ENCODE measurements around the gene NKPD1. TPM values are rescaled to one million over a fixed set of nuclear protein-coding genes. Genes with fewer than 3 reads are reported as not detected.

NKPD1 gene
- total and polyA plus RNA-seq, 10 of the 15 experiments (the other 5 are each of a cell fraction or from before 2014, with no cell fraction given) = 0.05 to 0.18 (median 0.06) TPM; not detected in 7

DNA sequence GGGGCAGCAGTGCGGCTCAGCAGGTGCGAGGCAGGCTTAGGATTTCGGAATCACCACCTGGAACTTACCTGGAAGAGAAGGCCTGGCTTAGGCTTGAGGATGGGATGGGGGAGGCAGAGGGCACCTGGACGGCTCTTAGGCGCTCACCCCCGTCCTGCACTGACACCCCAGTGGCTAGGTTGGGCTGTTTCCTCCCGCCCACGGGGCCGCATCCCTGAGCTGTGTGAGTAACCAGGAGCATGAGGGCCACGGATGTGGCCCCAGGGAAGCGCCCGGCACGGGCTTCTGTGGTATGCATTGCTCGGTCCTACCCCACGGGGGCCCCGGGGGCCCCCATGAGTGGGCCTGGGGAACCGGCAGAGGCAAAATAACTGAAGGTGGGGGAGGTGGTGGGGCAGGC lies 2.4 kb upstream of the NKPD1 start:
- TF ChIP-seq, protein P1, sequence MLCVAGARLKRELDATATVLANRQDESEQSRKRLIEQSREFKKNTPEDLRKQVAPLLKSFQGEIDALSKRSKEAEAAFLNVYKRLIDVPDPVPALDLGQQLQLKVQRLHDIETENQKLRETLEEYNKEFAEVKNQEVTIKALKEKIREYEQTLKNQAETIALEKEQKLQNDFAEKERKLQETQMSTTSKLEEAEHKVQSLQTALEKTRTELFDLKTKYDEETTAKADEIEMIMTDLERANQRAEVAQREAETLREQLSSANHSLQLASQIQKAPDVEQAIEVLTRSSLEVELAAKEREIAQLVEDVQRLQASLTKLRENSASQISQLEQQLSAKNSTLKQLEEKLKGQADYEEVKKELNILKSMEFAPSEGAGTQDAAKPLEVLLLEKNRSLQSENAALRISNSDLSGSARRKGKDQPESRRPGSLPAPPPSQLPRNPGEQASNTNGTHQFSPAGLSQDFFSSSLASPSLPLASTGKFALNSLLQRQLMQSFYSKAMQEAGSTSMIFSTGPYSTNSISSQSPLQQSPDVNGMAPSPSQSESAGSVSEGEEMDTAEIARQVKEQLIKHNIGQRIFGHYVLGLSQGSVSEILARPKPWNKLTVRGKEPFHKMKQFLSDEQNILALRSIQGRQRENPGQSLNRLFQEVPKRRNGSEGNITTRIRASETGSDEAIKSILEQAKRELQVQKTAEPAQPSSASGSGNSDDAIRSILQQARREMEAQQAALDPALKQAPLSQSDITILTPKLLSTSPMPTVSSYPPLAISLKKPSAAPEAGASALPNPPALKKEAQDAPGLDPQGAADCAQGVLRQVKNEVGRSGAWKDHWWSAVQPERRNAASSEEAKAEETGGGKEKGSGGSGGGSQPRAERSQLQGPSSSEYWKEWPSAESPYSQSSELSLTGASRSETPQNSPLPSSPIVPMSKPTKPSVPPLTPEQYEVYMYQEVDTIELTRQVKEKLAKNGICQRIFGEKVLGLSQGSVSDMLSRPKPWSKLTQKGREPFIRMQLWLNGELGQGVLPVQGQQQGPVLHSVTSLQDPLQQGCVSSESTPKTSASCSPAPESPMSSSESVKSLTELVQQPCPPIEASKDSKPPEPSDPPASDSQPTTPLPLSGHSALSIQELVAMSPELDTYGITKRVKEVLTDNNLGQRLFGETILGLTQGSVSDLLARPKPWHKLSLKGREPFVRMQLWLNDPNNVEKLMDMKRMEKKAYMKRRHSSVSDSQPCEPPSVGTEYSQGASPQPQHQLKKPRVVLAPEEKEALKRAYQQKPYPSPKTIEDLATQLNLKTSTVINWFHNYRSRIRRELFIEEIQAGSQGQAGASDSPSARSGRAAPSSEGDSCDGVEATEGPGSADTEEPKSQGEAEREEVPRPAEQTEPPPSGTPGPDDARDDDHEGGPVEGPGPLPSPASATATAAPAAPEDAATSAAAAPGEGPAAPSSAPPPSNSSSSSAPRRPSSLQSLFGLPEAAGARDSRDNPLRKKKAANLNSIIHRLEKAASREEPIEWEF (IDR thresholded peaks at IDR 0.05; ENCODE audit: insufficient replicate concordance, low read depth, low read length) = no peak
- no peak for TF ChIP-seq TCF7 (IDR thresholded peaks at IDR 0.05; ENCODE audit: borderline replicate concordance)
- no peak for TF ChIP-seq TARDBP (IDR thresholded peaks at IDR 0.05; ENCODE audit: borderline replicate concordance)
- TF ChIP-seq NFYA (IDR thresholded peaks at IDR 0.05; ENCODE audit: borderline replicate concordance, low read depth, low read length) = no peak
- TF ChIP-seq HCFC1 (IDR thresholded peaks at IDR 0.05; ENCODE audit: low read length) = no peak
- TF ChIP-seq ZNF24 (IDR thresholded peaks at IDR 0.05) = no peak
- TF ChIP-seq SIN3A (IDR thresholded peaks at IDR 0.05; ENCODE audit: low read depth, low read length) = no peak
- TF ChIP-seq GATAD2B (conservative IDR thresholded peaks at IDR 0.05; ENCODE audit: low read depth) = no peak
- TF ChIP-seq MEF2B (IDR thresholded peaks at IDR 0.05; ENCODE audit: partially characterized antibody, poor library complexity, severe bottlenecking) = no peak
- TF ChIP-seq SMC3 (IDR thresholded peaks at IDR 0.05; ENCODE audit: borderline replicate concordance, low read length) = no peak
- no peak for TF ChIP-seq EZH2 (IDR thresholded peaks at IDR 0.05; ENCODE audit: borderline replicate concordance, control insufficient read depth, low read depth, low read length)
- TF ChIP-seq ZNF384 (IDR thresholded peaks at IDR 0.05; ENCODE audit: borderline replicate concordance, low read depth, low read length) = no peak
- no peak for TF ChIP-seq IRF4 (IDR thresholded peaks at IDR 0.05; ENCODE audit: low read depth, low read length)
- no peak for TF ChIP-seq SIX5 (IDR thresholded peaks at IDR 0.05; ENCODE audit: low read depth, low read length, severe bottlenecking)
- no peak for TF ChIP-seq LARP7 (IDR thresholded peaks at IDR 0.05)
- no peak for TF ChIP-seq PAX5 (IDR thresholded peaks at IDR 0.05; ENCODE audit: borderline replicate concordance, low read depth, low read length)
- TF ChIP-seq NRF1 (conservative IDR thresholded peaks at IDR 0.05; ENCODE audit: low read depth, low read length) = no peak
- no peak for TF ChIP-seq SMAD1 (IDR thresholded peaks at IDR 0.05; ENCODE audit: low read depth, partially characterized antibody)
- TF ChIP-seq MYC (IDR thresholded peaks at IDR 0.05; ENCODE audit: insufficient read depth, insufficient read length, insufficient replicate concordance, low read length, severe bottlenecking) = no peak
- no peak overlapping the region for H3K4me2 ChIP-seq (ENCODE audit: control insufficient read depth, insufficient read depth)
- FAIRE-seq (no peak), ATAC-seq (no peak), DNase-seq (ENCODE audit: low read depth, low spot score) (no peak)
- no peaks in the 10 kb centered on the region for H3K36me3 ChIP-seq (ENCODE audit: control insufficient read depth in 2 of 2, insufficient read depth in 2 of 2, low read length in 1 of 2)
- WGBS (ENCODE audit: insufficient coverage, insufficient replicate concordance, low lambda C conversion rate, missing lambda C conversion rate) = 79% methylated on average over 17 of the region's 17 CpGs
- no peak overlapping the region for H3K9ac ChIP-seq (ENCODE audit: control insufficient read depth, insufficient read depth, low read length)
- no peak overlapping the region for H3K27ac ChIP-seq (ENCODE audit: control insufficient read depth, insufficient read depth)
- POLR2A ChIA-PET = interaction anchor here (1.9 to 3.0 kb wide), 2 partner anchors 15 to 26 kb away, joined by 17 to 26 read pairs; partner anchors contain the start of genes BLOC1S3 and TRAPPC6A
- in situ Hi-C loops (cut with MboI) = no loop called here
- no peaks in the 10 kb centered on the region for H3K79me2 ChIP-seq (ENCODE audit: control insufficient read depth, insufficient read depth, low read length)
- SMC1A ChIA-PET (ENCODE audit: uncharacterized antibody, unreplicated experiment) = no interaction called here
- RAD21 ChIA-PET (ENCODE audit: unreplicated experiment) = interaction anchor here (2.8 kb wide), 1 partner anchor 15 kb away, joined by 19 read pairs; the partner anchor contains the start of genes BLOC1S3 and TRAPPC6A
- no TSS peak for BruUV-seq (replicated peaks)
- H3K9me3 ChIP-seq (replicated peaks; ENCODE audit: control insufficient read depth, insufficient read depth, low read length) = no peaks in the 10 kb centered on the region
- no peaks in the 10 kb centered on the region; a peak in 1 of 4 replicates for H3K27me3 ChIP-seq (replicated peaks in 1 of 2; ENCODE audit: control insufficient read depth in 2 of 2, insufficient read depth in 2 of 2, low read length in 1 of 2)
- no peak overlapping the region for H3K4me3 ChIP-seq
- H2AFZ ChIP-seq (ENCODE audit: control insufficient read depth, low read depth, low read length) = no peak overlapping the region
- intact Hi-C loops (cut with micrococcal nuclease; ENCODE audit: unreplicated experiment) = no loop called here
- H3K4me1 ChIP-seq (ENCODE audit: control insufficient read depth, insufficient read depth, low read length) = peaks cover 18% of the 10 kb centered on the region
- CTCF ChIA-PET = no interaction called here
- H4K20me1 ChIP-seq (ENCODE audit: control insufficient read depth, insufficient read depth) = no peaks in the 10 kb centered on the region
